Activated gamma-delta T cell treated with Interleukin-2 at 50 U/mL for 16 hours (primary cell): Measurements from ENCODE around the gene PTPRU.

ENCODE experiments used
- DNase-seq: peaks from one replicate; pipeline ENCODE4 v3.0.0-alpha.2; 2020

PTPRU gene

GRCh38 chr1:29270929-29271521 lies 34.7 kb downstream of the PTPRU start:
- no peak for DNase-seq

- DNase-seq, result no peak
These were observed 35.4 kb downstream of the PTPRU start for GRCh38 chr1:29271724-29272123.

DNA sequence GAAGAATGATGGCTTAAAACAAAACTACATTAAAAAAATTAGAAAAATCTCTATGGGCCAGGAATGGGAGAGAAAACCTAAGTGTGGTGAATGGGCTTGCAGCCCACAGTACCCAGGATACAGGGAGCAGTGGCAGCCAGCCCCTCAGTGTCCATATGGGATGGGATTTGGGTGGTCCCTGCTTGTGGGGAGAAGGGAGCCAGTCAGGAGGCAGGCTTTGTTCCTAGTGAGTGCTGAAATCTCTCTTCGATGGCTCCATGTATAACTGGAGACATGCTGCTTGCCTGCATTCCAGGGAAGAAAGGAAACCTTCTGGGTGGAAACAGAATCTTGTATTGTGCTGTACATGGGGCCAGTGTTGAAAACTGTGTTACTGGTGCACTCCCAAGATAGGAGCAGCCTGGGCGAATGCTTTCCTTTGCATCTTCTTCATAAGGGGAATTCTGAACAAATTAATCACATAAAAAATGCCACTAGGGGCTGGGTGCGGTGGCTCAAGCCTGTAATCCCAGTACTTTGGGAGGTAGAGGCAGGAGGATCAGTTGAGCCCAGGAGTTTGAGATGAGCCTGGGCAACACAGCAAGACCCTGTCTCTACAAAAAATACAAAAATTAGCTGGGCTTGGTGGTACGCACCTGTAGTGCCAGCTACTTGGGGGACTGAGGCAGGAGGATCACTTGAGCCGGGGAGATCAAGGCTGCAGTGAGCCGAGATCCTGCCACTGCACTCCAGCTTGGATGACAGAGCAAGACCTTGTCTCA lies 36.0 kb downstream of the PTPRU start:
- no peak for DNase-seq

- DNase-seq, result no peak
These were observed 39.1 kb downstream of the PTPRU start for GRCh38 chr1:29275435-29275834.

GRCh38 chr1:29278124-29278523 lies 41.8 kb downstream of the PTPRU start:
- DNase-seq, result no peak

GRCh38 chr1:29279406-29279805 lies 43.1 kb downstream of the PTPRU start:
- DNase-seq, result no peak

- no peak for DNase-seq
These were observed 43.6 kb downstream of the PTPRU start for GRCh38 chr1:29279951-29280391.

DNA sequence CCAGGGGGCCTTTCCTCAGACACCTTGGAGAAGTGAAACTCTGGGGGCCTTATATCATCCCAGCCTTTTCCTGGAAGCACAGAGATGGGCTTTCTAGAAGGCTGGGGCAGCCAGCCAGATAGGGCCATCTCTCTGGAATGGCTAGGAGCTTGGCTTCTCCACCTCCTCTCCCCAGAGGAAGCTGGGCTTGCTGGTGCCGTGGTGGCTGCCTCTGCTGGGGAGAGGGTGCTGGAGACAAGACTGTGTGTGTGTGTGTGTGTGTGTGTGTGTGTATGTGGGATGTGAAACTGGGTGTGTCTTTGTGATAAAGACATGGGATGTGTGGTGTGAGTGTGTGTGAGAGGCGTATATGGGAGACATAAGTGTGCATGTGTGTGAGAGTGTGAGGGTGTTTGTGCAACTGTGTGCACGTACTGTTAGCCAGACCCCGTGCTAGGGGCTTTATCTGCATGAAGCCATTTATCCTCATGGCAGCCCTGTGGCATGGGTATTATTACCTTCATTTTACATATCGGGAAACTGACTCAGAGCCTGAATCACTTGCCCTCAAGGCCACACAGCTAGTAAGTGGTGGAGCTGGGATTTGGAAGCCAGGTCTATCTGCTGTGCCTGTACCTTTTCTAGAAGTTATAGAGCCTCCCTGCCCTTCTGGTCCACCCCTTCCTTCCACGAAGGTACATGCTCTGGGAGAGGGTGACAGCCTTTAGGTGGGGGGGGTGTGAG lies 44.2 kb downstream of the PTPRU start:
- DNase-seq, result no peak

DNA sequence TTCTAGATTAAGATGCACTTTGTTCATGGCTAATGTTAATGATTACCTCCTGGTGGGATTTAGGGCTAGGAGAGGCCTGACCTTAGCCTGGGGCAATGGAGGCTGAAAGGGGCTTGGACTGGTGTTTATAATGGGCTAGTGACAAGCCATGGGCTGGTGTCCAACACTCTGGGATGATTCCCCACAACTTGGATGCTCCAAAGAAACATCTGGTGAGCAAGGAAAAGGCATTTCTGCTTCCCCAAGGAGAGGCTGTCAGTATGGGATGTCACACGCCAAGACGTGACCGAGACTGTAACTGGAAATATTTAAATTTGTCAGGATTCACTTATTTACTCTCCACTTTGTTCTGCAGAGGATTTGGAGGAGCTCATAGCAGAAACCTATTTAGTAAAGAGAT lies 45.2 kb downstream of the PTPRU start:
- no peak for DNase-seq

DNA sequence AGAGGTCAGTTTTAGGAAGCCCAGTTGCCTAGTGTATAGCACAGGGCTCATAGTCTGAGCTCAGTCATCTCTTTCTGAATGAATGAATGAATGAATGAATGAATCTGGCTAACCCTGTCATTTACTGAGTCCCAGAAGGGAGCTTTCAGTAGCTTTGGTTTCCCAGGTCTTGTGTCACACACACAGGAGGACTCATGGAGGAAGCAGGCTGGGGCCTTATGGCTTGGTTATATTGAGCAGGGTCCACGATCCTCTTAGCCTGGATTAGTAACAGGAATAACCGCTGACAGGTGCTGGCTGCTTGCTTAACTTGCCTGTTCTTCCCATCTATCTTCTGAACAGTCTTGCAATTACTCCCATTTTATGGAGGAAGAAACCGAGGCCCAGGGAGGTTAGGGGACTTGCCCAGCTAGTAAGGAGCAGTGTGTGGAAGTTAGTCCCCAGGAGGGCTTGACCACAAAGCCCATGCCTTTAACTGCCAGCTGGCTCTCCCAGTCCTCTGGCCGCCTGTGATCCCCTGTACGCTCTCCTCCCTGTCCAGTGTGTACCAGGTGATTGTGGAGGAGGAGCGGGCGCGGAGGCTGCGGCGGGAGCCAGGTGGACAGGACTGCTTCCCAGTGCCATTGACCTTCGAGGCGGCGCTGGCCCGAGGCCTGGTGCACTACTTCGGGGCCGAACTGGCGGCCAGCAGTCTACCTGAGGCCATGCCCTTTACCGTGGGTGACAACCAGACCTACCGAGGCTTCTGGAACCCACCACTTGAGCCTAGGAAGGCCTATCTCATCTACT lies 46.0 kb downstream of the PTPRU start:
- DNase-seq, result no peak

DNA sequence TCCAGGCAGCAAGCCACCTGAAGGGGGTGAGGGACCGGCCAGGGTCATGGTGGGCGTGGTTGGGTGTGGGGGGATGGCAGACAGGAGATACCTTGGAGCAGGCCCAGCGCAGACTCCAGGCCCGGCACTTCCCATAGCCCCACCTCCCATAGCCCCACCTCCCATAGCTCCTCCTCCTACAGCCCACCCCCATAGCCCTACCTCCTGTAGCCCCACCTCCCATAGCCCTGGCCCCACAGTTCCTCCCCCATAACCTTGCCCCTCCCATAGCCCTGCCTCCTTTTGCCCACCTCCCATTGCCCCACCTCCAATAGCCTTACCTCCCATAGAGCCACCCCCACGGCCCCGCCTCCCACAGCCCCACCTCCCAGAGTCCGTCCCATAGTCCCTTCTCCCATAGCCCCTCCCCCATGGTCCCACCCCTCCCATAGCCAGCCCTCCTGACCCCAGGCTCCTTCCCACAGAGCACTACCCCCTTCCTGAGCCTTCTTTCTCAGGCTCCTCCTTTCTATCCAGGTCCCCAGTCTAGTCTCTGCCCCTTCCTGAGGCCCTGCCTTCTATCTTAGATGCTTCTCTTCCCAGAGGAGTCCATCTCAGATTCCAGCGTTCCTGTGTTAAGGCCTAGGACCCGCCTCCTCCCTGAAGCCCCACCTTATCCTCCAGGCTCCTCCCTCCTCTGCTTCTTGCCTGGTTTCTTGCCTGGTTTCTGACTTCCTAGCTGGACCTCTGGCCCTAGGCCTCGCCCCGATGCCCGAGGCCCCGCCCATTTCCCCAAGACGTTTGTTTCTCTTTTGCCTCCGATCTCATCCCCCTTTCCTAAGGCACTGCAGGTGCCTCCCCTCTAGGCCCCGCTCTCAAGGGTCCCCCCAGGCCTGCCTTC lies 46.8 kb downstream of the PTPRU start:
- DNase-seq, result no peak

DNA sequence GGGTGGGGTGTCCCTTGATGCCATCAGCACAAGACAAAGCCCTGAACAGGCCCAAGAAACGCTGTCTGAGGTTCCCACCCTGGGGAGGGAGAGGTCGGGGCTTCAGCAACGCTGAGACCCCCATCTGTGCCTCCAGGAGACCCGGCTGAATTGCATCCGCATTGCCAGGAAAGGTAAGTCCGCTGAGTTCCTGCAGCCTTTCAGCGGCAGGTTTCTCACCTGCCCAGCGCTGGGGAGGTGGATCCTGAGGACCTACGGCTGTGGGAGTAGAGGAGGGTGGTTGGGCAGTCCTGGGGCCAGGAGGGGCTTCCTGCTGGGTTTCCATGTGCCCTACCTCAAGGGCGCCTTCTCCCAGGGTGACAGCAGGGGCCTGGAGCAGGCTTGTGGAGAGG lies 47.5 kb downstream of the PTPRU start:
- DNase-seq, result no peak

DNA sequence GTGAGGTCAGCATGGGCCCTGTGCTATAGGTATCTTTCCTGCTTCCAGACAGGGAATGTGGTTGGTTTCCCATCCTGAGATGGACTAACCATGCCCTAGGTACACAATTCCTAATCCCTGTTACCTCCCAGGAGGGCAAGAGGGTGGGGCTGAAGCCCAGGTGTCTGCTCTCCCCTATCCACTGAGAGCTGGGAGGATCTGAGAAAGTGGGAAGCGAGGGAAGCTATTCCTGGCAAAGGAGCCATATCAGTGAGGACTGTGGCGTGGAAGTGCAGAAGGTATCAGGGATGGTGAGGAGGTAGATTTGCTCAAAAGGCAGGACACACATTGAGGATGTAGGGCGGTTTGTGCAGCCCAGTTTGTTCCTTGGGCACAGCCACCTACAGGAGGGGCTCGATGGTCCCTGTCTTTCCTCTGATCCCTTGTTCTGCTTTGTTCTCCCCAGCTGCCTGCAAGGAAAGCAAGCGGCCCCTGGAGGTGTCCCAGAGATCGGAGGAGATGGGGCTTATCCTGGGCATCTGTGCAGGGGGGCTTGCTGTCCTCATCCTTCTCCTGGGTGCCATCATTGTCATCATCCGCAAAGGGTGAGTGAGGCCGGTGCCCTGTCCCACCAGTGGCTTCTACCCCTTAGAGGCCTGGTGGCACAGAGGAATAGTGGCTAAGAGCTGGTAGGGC lies 48.1 kb downstream of the PTPRU start:
- no peak for DNase-seq

- DNase-seq, result no peak
These were observed 48.7 kb downstream of the PTPRU start for GRCh38 chr1:29284961-29285560.

DNA sequence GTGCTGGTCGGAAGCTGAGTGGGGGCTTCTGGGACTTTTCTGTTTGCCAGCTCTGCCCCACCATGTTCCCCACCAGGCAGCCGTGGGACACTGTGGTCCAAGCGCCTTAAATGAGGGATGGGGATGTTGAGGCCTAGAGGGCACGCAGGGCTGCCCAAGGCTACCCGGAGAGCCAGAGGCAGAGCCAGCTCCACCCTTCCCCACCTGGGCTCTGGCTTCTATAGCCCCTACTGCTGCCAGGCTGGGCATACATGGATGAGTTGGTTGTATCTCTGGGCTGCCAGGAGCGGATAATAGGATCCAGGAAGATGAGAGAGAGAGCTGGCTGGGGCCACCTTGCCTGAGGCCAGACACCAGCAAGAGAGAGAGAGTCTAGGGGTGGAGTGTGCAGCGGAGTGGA lies 49.4 kb downstream of the PTPRU start:
- DNase-seq, result no peak

GRCh38 chr1:29286194-29286767 lies 50.0 kb downstream of the PTPRU start:
- DNase-seq, result no peak

DNA sequence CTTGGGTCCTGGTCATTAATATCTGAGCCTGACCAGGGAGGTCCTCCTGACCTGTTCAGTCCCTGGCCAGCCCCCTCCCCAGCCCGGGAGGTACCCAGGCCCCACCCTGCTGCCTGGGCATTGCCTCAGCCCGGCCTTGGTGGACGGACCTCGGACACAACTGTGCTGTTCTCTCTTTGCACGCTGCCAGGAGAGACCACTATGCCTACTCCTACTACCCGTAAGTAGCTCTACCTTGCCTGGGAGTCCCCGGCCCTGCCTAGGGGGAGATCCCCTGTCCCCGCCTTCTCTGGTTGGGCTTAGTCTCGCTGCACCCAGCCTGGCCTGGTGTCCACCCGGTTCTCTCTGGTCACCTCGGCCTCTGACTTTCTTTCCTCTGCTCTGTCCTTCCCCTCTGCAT lies 53.2 kb downstream of the PTPRU start:
- DNase-seq, result no peak

DNA sequence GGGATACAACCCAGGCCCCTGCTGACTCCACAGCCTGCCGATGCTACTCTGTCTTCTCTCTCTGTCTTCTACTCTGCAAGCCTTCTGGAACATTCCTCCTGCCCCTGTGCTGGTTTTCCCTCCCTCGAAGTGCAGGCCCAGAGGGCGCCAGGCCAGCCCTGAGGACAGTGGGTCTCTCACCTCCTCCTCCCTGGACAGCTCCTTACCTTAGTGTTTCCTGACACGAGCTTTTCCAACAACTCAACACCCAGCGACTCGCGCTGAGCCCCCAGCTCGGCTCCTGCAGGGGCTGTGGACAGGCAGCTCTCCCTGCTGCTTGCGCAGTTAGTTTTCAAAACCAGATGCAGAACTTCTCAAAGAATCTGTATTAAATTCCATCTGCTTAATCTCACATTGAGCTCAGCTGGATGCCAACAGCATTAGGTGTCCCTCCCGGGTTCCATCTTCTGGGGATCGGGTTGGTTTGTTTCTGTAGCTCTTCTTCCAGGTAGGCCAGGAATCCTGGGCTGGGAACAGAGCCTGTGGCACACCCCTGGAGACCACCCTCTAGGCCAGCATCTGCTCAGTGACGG lies 54.2 kb downstream of the PTPRU start:
- no peak for DNase-seq

- no peak for DNase-seq
These were observed 55.4 kb downstream of the PTPRU start for GRCh38 chr1:29291756-29292155.

- DNase-seq, result no peak
These were observed 56.0 kb downstream of the PTPRU start for GRCh38 chr1:29292344-29292743.

DNA sequence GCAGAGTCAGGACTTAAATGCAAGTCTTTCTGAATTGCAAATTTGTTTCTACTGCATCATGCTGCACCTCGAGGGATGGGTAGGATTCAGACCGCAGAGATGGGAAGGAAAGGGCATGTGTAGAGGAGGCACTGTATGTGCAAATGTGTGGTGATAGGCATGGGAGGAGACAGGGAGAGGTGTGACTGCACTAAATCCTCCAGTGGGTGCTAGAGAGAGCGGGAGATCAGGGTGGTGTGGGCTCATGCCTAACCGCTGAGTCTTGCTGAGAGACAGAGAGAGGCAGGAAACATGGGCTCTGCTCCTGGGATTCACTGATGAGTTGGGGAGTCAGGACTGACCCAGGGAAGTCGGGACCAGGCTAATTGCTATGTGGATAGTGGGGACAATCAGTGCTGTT lies 61.1 kb downstream of the PTPRU start:
- DNase-seq, result no peak
